Activated CD8-positive, alpha-beta T cell treated with anti-CD3 and anti-CD28 coated beads for 36 hours (primary cell): Measurements from ENCODE around the gene FN3K. TPM values are rescaled to one million over a fixed set of nuclear protein-coding genes. Genes with fewer than 3 reads are reported as not detected.
A peak's percentile ranks its signal among the peaks of the same experiment; 100 is the strongest.

Source experiments
- ATAC-seq: fragments of 200-7000 bp; cut with Tn5 transposase; one replicate; pipeline ENCODE4 v1.10.0; 2021; ENCODE audit warnings: mild to moderate bottlenecking, moderate library complexity
- CTCF ChIA-PET: fragments of 350-600 bp; sonication (Branson Sonifier 250); formaldehyde crosslinking; loops from one replicate; lab custom pipeline; 2021; ENCODE audit warnings: antibody characterized with exemption; lab: Charles Lee
- POLR2A ChIA-PET: fragments of 350-600 bp; sonication (Branson Sonifier 250); formaldehyde crosslinking; loops from one replicate; lab custom pipeline; 2021; ENCODE audit warnings: antibody characterized with exemption; lab: Charles Lee
- DNase-seq: peaks from one replicate; pipeline ENCODE4 v3.0.0-alpha.2; 2020
- H3K27ac Mint-ChIP-seq: one replicate; pipeline ENCODE4 v1.8.0; 2021; ENCODE audit warnings: mild to moderate bottlenecking, mixed read lengths
- H3K27me3 Mint-ChIP-seq: one replicate; pipeline ENCODE4 v1.8.0; 2021; ENCODE audit warnings: mixed read lengths
- H3K36me3 Mint-ChIP-seq: one replicate; pipeline ENCODE4 v1.8.0; 2021; ENCODE audit warnings: low read depth, mixed read lengths
- H3K4me1 Mint-ChIP-seq: one replicate; pipeline ENCODE4 v1.8.0; 2021; ENCODE audit warnings: low read depth, mixed read lengths
- H3K4me3 Mint-ChIP-seq: one replicate; pipeline ENCODE4 v1.8.0; 2021; ENCODE audit warnings: mild to moderate bottlenecking, moderate library complexity, mixed read lengths
- H3K9me3 Mint-ChIP-seq: one replicate; pipeline ENCODE4 v1.8.0; 2021; ENCODE audit warnings: mixed read lengths
- CTCF ChIP-seq: fragments of 200-600 bp; IDR thresholded peaks from one replicate; pipeline ENCODE4 v1.8.0; 2022; ENCODE audit warnings: antibody characterized with exemption, mild to moderate bottlenecking
- intact Hi-C: fragments of 100-400 bp; cut with micrococcal nuclease; formaldehyde crosslinking; loops from one replicate; pipeline ENCODE4 v1.10.0; 2022
- total RNA-seq, 2 experiments: library from RNA; stranded (reverse); gene quantifications; one replicate each; pipeline ENCODE4 v1.2.3, GENCODE V29; 2021

Gene FN3K
- total RNA-seq, 2 experiments from 2014 or later: 0.96 to 1.2 TPM

- Mint-ChIP-seq H3K9me3 (peaks cover 13% of the 10 kb centered on the region), H3K27ac (no peak overlapping the region), H3K36me3 (peaks cover 14% of the 10 kb centered on the region), H3K27me3 (peaks cover 4% of the 10 kb centered on the region), H3K4me3 (peak overlapping the region; percentile 60), H3K4me1 (peaks cover 12% of the 10 kb centered on the region)
- ChIA-PET POLR2A (interaction anchor here (1.4 to 1.7 kb wide), 2 partner anchors 19 to 29 kb away, joined by 4 read pairs; partner anchors contain the start of gene FN3KRP), CTCF (interaction anchor here (1.2 to 1.3 kb wide), 2 partner anchors 9 to 29 kb away, joined by 3 read pairs; no protein-coding TSS in a partner anchor)
- ATAC-seq (no peak), DNase-seq (no peak)
- no peak for TF ChIP-seq CTCF
- intact Hi-C loops: no loop called here
Observed at GRCh38 chr17:82697808-82698064, 37.7 kb upstream of the FN3K start.

GRCh38 chr17:82698065-82698973, 37.1 kb upstream of the FN3K start, which contains the start of gene RAB40B:
Gene RAB40B (minus strand): TSS chr17:82698698. CDS start chr17:82698596, 102 bp downstream.
- H3K36me3 Mint-ChIP-seq: peaks cover 12% of the 10 kb centered on the region
- DNase-seq: peak; percentile 99
- peak within 1 kb of the TSS; percentile 71 for H3K4me3 Mint-ChIP-seq
- intact Hi-C loops: no loop called here
- peak; percentile 99 for ATAC-seq
- H3K9me3 Mint-ChIP-seq: peaks cover 11% of the 10 kb centered on the region
- peaks cover 4% of the 10 kb centered on the region for H3K27me3 Mint-ChIP-seq
- no peak for TF ChIP-seq CTCF
- CTCF ChIA-PET: interaction anchor here (1.2 to 1.3 kb wide), 2 partner anchors 10 to 29 kb away, joined by 3 read pairs; no protein-coding TSS in a partner anchor
- H3K27ac Mint-ChIP-seq: no peak within 1 kb of the TSS
- POLR2A ChIA-PET: interaction anchor here (1.4 to 1.7 kb wide), 2 partner anchors 18 to 29 kb away, joined by 4 read pairs; partner anchors contain the start of gene FN3KRP
- H3K4me1 Mint-ChIP-seq: peaks cover 11% of the 10 kb centered on the region

GRCh38 chr17:82698974-82699442, 36.4 kb upstream of the FN3K start:
- CTCF ChIA-PET: no interaction called here
- no peak for TF ChIP-seq CTCF
- Mint-ChIP-seq H3K9me3 (peaks cover 9% of the 10 kb centered on the region), H3K4me1 (peaks cover 9% of the 10 kb centered on the region), H3K4me3 (peak overlapping the region; percentile 71), H3K36me3 (peaks cover 9% of the 10 kb centered on the region), H3K27me3 (peaks cover 4% of the 10 kb centered on the region), H3K27ac (no peak overlapping the region)
- DNase-seq (peak; percentile 27), ATAC-seq (no peak)
- intact Hi-C loops: no loop called here
- POLR2A ChIA-PET: interaction anchor here (1.3 kb wide), 1 partner anchor 17 kb away, joined by 3 read pairs; the partner anchor contains the start of gene FN3KRP

GRCh38 chr17:82699551-82699950, 35.9 kb upstream of the FN3K start:
- Mint-ChIP-seq H3K4me3 (peak overlapping the region; percentile 71), H3K9me3 (peaks cover 6% of the 10 kb centered on the region), H3K36me3 (peaks cover 6% of the 10 kb centered on the region), H3K27me3 (peaks cover 4% of the 10 kb centered on the region), H3K27ac (no peak overlapping the region), H3K4me1 (peaks cover 9% of the 10 kb centered on the region)
- intact Hi-C loops: no loop called here
- CTCF ChIA-PET: interaction anchor here (1.6 kb wide), 1 partner anchor 31 kb away, joined by 4 read pairs; no protein-coding TSS in a partner anchor
- ATAC-seq (no peak), DNase-seq (no peak)
- no peak for TF ChIP-seq CTCF
- POLR2A ChIA-PET: interaction anchor here (1.3 kb wide), 1 partner anchor 17 kb away, joined by 3 read pairs; the partner anchor contains the start of gene FN3KRP
